WTC11 (cell line): Measurements from ENCODE around the gene CLRN3. TPM values are rescaled to one million over a fixed set of nuclear protein-coding genes. Genes with fewer than 3 reads are reported as not detected.

ENCODE experiments used
- ATAC-seq: fragments of 200-7000 bp; cut with Tn5 transposase; 2 replicates; pipeline ENCODE4 v1.10.0; 2021; ENCODE audit warnings: mild to moderate bottlenecking, moderate library complexity
- CTCF ChIA-PET: fragments of 300-600 bp; sonication (Branson Sonifier 250); formaldehyde crosslinking; loops from one replicate; lab custom pipeline; 2021; ENCODE audit warnings: antibody characterized with exemption; lab: Charles Lee
- POLR2A ChIA-PET: fragments of 350-600 bp; sonication (Branson Sonifier 250); formaldehyde crosslinking; loops from one replicate; lab custom pipeline; 2021; ENCODE audit warnings: antibody characterized with exemption; lab: Charles Lee
- DNase-seq: peaks from one replicate; pipeline ENCODE4 v3.0.0; 2021; ENCODE audit warnings: low spot score
- H3K27ac Mint-ChIP-seq: 2 replicates; pipeline ENCODE4 v1.8.0; 2021; ENCODE audit warnings: mixed read lengths
- H3K27me3 Mint-ChIP-seq: 2 replicates; pipeline ENCODE4 v1.8.0; 2021; ENCODE audit warnings: low read depth, mild to moderate bottlenecking, moderate library complexity, mixed read lengths
- H3K36me3 Mint-ChIP-seq: 2 replicates; pipeline ENCODE4 v1.8.0; 2021; ENCODE audit warnings: mixed read lengths
- H3K4me1 Mint-ChIP-seq: 2 replicates; pipeline ENCODE4 v1.8.0; 2022; ENCODE audit warnings: mixed read lengths
- H3K4me3 Mint-ChIP-seq: 2 replicates; pipeline ENCODE4 v1.8.0; 2021; ENCODE audit warnings: mild to moderate bottlenecking, moderate library complexity, mixed read lengths
- H3K9me3 Mint-ChIP-seq: 2 replicates; pipeline ENCODE4 v1.8.0; 2021; ENCODE audit warnings: mixed read lengths
- ATF2 ChIP-seq: sonication (generic); formaldehyde crosslinking; IDR thresholded peaks from 2 replicates; pipeline ENCODE4 v1.8.1; 2022; ENCODE audit warnings: low read depth, missing genetic modification reagents, borderline replicate concordance
- ATF3 ChIP-seq: sonication (generic); formaldehyde crosslinking; conservative IDR thresholded peaks from 2 replicates; pipeline ENCODE4 v1.8.1; 2022; ENCODE audit warnings: mild to moderate bottlenecking, missing genetic modification reagents
- ATF6 ChIP-seq: sonication (generic); formaldehyde crosslinking; IDR thresholded peaks from 2 replicates; pipeline ENCODE4 v1.8.1; 2023; ENCODE audit warnings: mild to moderate bottlenecking, missing genetic modification reagents
- EMX1 ChIP-seq: fragments of 250-450 bp; sonication (Bioruptor Pico); IDR thresholded peaks from 2 replicates; pipeline ENCODE4 v1.8.0; 2021; ENCODE audit warnings: mild to moderate bottlenecking
- FOXP4 ChIP-seq: sonication (generic); formaldehyde crosslinking; IDR thresholded peaks from 2 replicates; pipeline ENCODE4 v1.8.0; 2022; ENCODE audit warnings: mild to moderate bottlenecking, missing genetic modification reagents
- HMGA2 ChIP-seq: fragments of 250-450 bp; sonication (Bioruptor Pico); IDR thresholded peaks from 2 replicates; pipeline ENCODE4 v1.4.0; 2021; ENCODE audit warnings: mild to moderate bottlenecking, moderate library complexity
- IRF1 ChIP-seq: sonication (generic); formaldehyde crosslinking; IDR thresholded peaks from 2 replicates; pipeline ENCODE4 v1.8.0; 2023; ENCODE audit warnings: missing genetic modification reagents
- JAZF1 ChIP-seq: fragments of 250-450 bp; sonication (Bioruptor Pico); IDR thresholded peaks from 2 replicates; pipeline ENCODE4 v1.9.0; 2021; ENCODE audit warnings: moderate library complexity, mild to moderate bottlenecking, inconsistent platforms
- MXD4 ChIP-seq: fragments of 250-450 bp; sonication (Bioruptor Pico); IDR thresholded peaks from 2 replicates; pipeline ENCODE4 v1.8.0; 2021; ENCODE audit warnings: mild to moderate bottlenecking, moderate library complexity, borderline replicate concordance
- NFE2L1 ChIP-seq: sonication (generic); formaldehyde crosslinking; IDR thresholded peaks from 2 replicates; pipeline ENCODE4 v1.8.1; 2023; ENCODE audit warnings: missing genetic modification reagents
- NR3C1 ChIP-seq: sonication (generic); formaldehyde crosslinking; conservative IDR thresholded peaks from 2 replicates; pipeline ENCODE4 v1.8.1; 2023; ENCODE audit warnings: low read depth, mild to moderate bottlenecking, missing genetic modification reagents
- OVOL2 ChIP-seq: fragments of 250-450 bp; sonication (Bioruptor Pico); IDR thresholded peaks from 2 replicates; pipeline ENCODE4 v1.9.0; 2021; ENCODE audit warnings: mild to moderate bottlenecking, borderline replicate concordance
- PRRX2 ChIP-seq: fragments of 250-450 bp; sonication (Bioruptor Pico); IDR thresholded peaks from 2 replicates; pipeline ENCODE4 v1.8.0; 2021; ENCODE audit warnings: mild to moderate bottlenecking
- SMAD4 ChIP-seq: sonication (generic); formaldehyde crosslinking; IDR thresholded peaks from 2 replicates; pipeline ENCODE4 v1.8.0; 2022; ENCODE audit warnings: mild to moderate bottlenecking, missing genetic modification reagents
- TEAD1 ChIP-seq: sonication (generic); formaldehyde crosslinking; IDR thresholded peaks from 2 replicates; pipeline ENCODE4 v1.8.0; 2022; ENCODE audit warnings: mild to moderate bottlenecking, missing genetic modification reagents
- ZBTB21 ChIP-seq: sonication (generic); formaldehyde crosslinking; IDR thresholded peaks from 2 replicates; pipeline ENCODE4 v1.8.1; 2023; ENCODE audit warnings: mild to moderate bottlenecking, missing genetic modification reagents, borderline replicate concordance
- ZNF138 ChIP-seq: sonication (generic); formaldehyde crosslinking; conservative IDR thresholded peaks from 2 replicates; pipeline ENCODE4 v1.8.1; 2022; ENCODE audit warnings: mild to moderate bottlenecking, moderate library complexity, missing genetic modification reagents
- ZNF219 ChIP-seq: sonication (generic); formaldehyde crosslinking; IDR thresholded peaks from 2 replicates; pipeline ENCODE4 v1.8.0; 2023; ENCODE audit warnings: missing genetic modification reagents, mild to moderate bottlenecking, borderline replicate concordance
- ZNF232 ChIP-seq: sonication (generic); formaldehyde crosslinking; IDR thresholded peaks from 2 replicates; pipeline ENCODE4 v1.8.0; 2022; ENCODE audit warnings: mild to moderate bottlenecking, missing genetic modification reagents
- ZNF416 ChIP-seq: fragments of 250-450 bp; sonication (Bioruptor Pico); IDR thresholded peaks from 2 replicates; pipeline ENCODE4 v1.9.0; 2021; ENCODE audit warnings: mild to moderate bottlenecking, inconsistent platforms
- total RNA-seq: library from RNA; stranded (reverse); gene quantifications from 3 replicates; pipeline ENCODE4 v1.2.3, GENCODE V29; 2021

CLRN3 gene
- total RNA-seq, 1 experiment from 2014 or later = not detected

- no peak for TF ChIP-seq SMAD4 (CRISPR knock-in tag)
- TF ChIP-seq NR3C1 (CRISPR knock-in tag) = no peak
- TF ChIP-seq ATF6 (CRISPR knock-in tag) = no peak
- TF ChIP-seq ZNF219 (CRISPR knock-in tag) = no peak
- no peak for TF ChIP-seq ZNF138 (CRISPR knock-in tag)
Measured at GRCh38 chr10:127884501-127884900, 8.2 kb downstream of the CLRN3 start (continued).

GRCh38 chr10:127883516-127883915, 9.2 kb downstream of the CLRN3 start:
- Mint-ChIP-seq H3K27me3 (no peaks in the 10 kb centered on the region), H3K27ac (no peak overlapping the region), H3K4me1 (peaks cover 8% of the 10 kb centered on the region; the same call in 1 of the 2 replicates), H3K9me3 (no peaks in the 10 kb centered on the region), H3K4me3 (no peak overlapping the region), H3K36me3 (no peaks in the 10 kb centered on the region)
- ChIA-PET POLR2A (no interaction called here), CTCF (interaction anchor here (1.2 kb wide), 1 partner anchor 186 kb away, joined by 3 read pairs; no protein-coding TSS in a partner anchor)
- DNase-seq = no peak
- TF ChIP-seq ZBTB21 (no peak), MXD4 (no peak), ZNF416 (CRISPR knock-in tag) (no peak), ATF2 (CRISPR knock-in tag) (no peak)
- ATAC-seq = no peak

- TF ChIP-seq IRF1 (CRISPR knock-in tag) (no peak), ZNF416 (CRISPR knock-in tag) (no peak), PRRX2 (CRISPR knock-in tag) (no peak), ZNF232 (no peak), TEAD1 (CRISPR knock-in tag) (no peak), ZNF219 (CRISPR knock-in tag) (no peak), JAZF1 (CRISPR knock-in tag) (no peak), ATF3 (CRISPR knock-in tag) (no peak), HMGA2 (CRISPR knock-in tag) (no peak), FOXP4 (CRISPR knock-in tag) (no peak), EMX1 (CRISPR knock-in tag) (no peak), OVOL2 (CRISPR knock-in tag) (no peak), NFE2L1 (CRISPR knock-in tag) (no peak)
- CTCF ChIA-PET = interaction anchor here (1.2 kb wide), 1 partner anchor 186 kb away, joined by 3 read pairs; no protein-coding TSS in a partner anchor
- ATAC-seq = no peak
Measured at GRCh38 chr10:127882801-127883459, 9.8 kb downstream of the CLRN3 start.

More at GRCh38 chr10:127882801-127883459, 9.8 kb downstream of the CLRN3 start:
- no peaks in the 10 kb centered on the region for H3K27me3 Mint-ChIP-seq
- no peak overlapping the region for H3K27ac Mint-ChIP-seq
- H3K9me3 Mint-ChIP-seq = no peaks in the 10 kb centered on the region
- no peak overlapping the region for H3K4me3 Mint-ChIP-seq
- peaks cover 8% of the 10 kb centered on the region; the same call in 1 of the 2 replicates for H3K4me1 Mint-ChIP-seq
- DNase-seq = no peak
- POLR2A ChIA-PET = no interaction called here
- H3K36me3 Mint-ChIP-seq = no peaks in the 10 kb centered on the region
